HG03565 (cell line): ENCODE measurements around the gene SNRPA.
"Not testable (repeated sequence)": the region's sequence is repeated elsewhere in the genome, so short reads cannot be mapped to it uniquely, and the experiment has no call there.

ENCODE experiments used
- ATAC-seq: cut with Tn5 transposase; IDR thresholded peaks from one replicate; pipeline ENCODE4 v1.9.1; 2021; ENCODE audit warnings: mild to moderate bottlenecking, moderate library complexity; ENCODE audit not compliant: unreplicated experiment

Gene SNRPA

DNA sequence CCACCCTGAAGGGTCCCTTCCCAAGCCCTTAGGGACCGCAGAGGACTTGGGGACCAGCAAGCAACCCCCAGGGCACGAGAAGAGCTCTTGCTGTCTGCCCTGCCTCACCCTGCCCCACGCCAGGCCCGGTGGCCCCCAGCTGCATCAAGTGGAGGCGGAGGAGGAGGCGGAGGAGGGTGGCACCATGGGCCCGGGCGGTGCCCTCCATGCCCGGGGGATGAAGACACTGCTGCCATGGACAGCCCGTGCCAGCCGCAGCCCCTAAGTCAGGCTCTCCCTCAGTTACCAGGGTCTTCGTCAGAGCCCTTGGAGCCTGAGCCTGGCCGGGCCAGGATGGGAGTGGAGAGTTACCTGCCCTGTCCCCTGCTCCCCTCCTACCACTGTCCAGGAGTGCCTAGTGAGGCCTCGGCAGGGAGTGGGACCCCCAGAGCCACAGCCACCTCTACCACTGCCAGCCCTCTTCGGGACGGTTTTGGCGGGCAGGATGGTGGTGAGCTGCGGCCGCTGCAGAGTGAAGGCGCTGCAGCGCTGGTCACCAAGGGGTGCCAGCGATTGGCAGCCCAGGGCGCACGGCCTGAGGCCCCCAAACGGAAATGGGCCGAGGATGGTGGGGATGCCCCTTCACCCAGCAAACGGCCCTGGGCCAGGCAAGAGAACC, 49.5 kb downstream of the SNRPA start:
- ATAC-seq, result no peak

DNA sequence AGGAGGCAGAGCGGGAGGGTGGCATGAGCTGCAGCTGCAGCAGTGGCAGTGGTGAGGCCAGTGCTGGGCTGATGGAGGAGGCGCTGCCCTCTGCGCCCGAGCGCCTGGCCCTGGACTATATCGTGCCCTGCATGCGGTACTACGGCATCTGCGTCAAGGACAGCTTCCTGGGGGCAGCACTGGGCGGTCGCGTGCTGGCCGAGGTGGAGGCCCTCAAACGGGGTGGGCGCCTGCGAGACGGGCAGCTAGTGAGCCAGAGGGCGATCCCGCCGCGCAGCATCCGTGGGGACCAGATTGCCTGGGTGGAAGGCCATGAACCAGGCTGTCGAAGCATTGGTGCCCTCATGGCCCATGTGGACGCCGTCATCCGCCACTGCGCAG, 50.0 kb downstream of the SNRPA start:
- ATAC-seq, result no peak

DNA sequence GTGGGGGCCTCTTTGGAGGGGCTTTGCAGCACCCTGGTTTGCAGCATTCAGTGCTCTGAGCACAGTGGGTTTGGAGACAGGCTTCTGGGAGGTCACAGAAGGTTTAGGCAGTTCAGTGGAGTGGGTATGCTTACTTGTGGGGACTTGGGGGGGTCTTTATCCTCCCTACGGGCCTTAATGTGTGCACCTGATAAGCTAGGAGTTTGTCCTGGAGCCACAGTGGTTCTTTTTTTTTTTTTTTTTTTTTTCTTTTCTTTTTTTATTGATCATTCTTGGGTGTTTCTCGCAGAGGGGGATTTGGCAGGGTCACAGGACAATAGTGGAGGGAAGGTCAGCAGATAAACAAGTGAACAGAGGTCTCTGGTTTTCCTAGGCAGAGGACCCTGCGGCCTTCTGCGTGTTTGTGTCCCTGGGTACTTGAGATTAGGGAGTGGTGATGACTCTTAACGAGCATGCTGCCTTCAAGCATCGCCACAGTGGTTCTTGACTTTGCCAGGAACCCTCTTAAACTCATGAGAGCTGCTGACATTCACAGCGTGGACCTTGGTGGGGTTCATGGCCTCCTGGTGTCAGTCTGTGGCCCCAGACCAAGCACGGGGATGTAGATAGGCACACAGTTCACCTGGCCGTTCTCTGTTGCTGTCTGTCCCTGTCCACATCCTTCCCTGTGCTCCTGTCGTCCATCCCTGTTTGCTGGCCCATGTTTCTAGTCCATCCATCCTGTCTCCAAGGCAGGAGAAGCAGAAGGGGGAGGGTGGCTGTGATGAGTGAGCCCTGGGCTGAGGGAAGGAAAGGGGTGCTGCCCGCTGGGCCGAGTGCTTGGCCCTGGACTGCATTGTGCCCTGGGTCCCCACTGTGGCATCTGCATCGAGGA, 50.7 kb downstream of the SNRPA start:
- ATAC-seq, result no peak

DNA sequence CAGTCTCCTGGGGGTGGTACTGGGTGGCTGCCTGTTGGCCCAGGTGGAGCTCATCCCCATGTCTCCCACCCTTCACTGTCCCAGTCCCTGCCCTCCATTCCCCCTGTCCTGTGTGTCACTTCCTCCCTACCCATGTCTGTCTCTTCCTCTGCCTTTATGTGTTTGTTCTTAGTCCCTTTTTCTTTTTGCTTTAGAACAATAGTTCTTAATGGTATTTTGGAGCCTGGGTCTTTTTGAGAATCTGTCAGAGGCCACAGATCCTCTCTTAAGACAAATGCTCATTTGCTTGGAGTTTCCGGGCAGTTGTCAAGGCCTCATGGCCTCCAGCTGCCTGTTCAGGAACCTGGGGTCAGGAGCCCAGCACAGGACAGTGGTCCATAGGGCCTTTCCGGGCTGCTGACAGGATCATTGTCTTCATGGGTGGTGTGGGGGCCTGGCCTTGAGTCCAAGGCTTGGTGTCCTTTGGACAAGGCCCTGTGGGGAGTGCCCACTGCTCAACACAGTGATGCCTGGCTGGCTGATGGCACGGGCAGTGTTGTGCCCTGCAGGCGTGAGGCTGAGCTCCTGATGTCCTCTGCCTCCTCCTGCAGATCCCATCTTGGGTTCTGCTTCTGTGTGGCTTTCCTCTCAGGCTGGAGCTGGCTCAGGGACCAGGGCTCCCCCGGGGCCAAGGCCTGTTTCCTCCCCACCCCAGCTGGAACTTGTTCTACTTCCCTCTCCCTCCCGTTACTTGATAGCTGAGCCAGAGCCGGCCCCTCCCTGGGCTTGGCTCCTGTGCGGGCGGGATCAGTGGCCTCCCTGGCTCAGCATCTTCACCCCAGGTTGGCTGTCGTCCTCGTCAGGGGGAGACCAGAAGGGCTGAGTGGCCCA, 51.5 kb downstream of the SNRPA start:
- no peak for ATAC-seq

DNA sequence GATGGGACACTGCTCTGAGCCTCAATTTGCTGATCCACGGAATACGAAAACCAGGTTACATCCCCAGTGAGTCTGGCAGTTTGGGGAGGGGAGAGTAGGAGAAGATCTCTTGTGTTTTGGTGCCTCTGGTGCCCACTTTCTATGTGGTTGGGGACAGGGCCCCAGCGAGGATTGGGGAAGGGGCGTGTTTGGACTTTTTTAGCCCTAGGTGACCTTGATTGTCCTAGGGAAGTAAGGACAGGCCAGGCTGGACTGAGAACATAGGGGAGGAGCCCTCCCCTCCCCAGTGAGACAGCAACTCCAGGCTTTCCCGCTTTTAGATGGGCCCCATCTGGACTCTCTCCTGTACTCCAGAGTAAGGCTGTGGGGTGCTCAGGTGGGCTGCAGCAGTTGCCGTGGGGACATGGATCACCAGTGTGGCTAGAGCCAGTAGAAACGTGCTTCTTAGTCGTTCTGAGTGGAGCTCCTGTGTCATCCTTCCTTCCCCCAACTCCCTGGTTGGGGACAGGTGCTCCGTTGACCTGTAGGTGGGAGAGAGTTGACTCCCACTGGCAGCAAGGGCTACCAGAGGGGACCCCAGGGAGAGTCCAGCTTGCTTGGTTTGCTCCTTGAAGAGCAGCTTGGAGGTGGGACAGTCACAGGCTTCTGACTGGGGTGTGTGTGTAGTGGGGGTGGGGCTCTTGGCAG, 52.3 kb downstream of the SNRPA start:
- no peak for ATAC-seq

DNA sequence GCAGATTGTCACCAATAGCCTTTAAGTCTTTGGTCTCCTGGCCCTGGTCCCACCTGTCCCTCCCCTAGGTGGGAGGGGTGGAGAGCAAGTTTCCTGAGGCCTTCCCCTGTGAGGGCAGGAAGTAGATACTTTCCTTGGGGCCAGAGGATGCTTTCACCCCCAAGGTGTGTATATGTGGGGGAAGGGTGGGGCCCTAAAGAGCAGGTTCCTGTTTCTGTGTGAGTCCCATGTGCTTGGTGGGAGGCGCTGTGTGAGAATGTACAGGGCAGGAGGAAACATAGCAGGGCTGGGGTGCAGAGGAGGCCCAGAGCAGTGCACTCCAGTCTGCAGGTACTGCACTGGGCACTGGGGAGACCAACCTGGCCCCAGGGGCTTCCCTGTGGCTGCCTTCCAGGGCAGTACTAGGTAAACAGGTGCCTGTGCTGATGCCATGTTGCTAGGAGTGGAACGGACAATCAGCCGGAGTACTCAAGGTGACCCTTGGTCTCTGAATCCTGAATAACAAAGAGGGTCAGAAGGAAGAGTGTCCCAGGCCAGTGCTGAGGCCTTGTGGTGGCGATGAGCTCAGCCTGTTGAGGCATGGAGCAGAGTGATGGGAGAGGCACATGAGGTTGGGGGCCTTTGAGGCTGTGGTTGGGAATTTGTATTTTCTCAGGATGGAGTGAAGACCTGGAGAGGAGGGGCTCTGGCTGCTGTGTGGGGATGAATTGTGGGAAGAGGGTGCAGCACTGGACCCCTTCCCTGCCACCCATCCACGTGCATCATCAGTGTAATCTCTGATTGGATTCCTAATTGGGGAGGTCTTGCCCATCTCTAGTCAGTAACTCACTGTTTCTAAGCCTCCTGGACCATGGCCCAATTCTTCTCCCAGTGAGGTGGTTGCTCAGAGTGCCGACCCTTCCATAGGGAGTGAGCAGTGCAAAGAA, 53.1 kb downstream of the SNRPA start:
- no peak for ATAC-seq

DNA sequence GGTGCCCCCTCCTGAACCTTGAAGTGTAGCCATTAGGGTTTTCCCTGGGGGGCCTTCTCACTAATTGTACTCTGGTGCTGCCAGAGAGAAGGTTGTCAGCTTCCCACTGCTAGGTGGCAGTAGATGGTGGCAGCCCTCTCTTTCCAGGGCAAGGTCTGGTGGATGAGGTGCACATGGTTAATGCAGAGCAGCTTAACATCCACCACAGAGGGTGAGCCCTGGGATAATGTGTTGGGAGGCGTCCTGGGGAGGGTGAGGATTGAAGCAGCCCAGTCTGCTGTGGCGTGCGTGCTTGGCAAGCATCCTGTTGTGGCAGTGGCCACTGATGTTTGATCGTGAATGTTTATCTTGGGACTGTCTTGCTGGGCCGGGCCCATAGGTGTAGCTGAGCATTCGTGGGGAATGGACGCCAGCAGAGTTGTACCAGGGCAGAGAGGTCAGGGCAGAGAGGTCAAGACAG, 53.8 kb downstream of the SNRPA start:
- ATAC-seq, result no peak

DNA sequence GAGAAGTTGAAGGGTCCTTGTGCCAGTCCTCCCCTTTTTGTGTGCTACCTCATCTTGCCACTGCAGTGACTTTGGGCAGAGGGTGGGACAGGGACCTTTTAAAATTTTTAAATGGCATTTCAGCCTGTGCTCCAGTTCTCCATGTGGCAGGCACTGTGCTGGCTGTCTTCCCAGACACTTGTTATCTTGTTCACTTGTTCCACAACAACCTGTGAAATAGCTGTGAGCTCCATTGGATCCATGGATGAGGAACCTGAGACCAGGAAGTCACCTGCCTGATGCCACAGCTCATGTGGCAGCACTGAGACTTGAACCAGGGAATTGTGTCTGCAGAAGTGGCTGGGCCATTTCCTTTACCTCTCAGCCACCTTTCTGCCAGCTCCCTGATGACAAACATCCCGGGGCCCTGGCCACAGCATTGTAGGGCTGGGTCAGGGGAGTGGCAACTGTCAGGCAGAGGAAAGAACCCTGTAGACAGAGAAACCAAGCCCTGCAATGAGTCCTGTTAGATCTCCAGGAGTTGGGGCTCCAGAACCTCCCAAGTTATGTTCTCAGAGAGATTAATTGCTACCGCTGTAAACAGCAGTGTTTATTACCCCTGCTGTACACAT, 54.4 kb downstream of the SNRPA start:
- no peak for ATAC-seq

DNA sequence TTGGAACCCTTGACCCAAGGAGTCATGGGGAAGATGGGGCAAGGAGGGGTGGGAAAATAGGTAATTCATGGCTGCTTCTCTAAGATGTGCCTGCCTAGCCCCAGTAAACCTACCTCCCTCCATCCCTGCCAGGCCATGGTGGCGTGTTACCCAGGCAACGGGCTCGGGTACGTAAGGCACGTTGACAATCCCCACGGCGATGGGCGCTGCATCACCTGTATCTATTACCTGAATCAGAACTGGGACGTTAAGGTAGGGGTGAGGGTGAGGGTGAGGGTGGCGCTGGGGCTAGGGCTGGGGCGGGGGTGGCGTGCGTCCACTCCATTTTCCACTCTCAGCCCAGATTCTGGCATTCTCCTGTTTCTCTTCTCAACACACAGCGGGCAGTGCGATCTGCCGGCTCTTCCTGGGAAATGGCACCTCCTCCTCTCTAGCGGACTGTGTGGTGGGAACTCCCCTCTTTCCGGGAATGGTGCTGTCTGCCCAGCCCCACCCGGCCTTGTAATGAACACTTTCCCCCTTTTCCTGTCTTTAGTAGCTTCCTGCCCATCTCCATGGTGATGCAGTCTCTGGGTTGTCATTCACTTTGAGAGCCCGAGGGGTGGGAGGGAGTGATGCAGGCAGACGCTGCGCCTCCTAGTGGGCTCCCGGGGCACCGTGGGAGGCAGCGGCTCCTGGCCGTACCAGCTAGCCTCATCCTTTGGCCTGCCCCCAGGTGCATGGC, 55.6 kb downstream of the SNRPA start:
- no peak for ATAC-seq

DNA sequence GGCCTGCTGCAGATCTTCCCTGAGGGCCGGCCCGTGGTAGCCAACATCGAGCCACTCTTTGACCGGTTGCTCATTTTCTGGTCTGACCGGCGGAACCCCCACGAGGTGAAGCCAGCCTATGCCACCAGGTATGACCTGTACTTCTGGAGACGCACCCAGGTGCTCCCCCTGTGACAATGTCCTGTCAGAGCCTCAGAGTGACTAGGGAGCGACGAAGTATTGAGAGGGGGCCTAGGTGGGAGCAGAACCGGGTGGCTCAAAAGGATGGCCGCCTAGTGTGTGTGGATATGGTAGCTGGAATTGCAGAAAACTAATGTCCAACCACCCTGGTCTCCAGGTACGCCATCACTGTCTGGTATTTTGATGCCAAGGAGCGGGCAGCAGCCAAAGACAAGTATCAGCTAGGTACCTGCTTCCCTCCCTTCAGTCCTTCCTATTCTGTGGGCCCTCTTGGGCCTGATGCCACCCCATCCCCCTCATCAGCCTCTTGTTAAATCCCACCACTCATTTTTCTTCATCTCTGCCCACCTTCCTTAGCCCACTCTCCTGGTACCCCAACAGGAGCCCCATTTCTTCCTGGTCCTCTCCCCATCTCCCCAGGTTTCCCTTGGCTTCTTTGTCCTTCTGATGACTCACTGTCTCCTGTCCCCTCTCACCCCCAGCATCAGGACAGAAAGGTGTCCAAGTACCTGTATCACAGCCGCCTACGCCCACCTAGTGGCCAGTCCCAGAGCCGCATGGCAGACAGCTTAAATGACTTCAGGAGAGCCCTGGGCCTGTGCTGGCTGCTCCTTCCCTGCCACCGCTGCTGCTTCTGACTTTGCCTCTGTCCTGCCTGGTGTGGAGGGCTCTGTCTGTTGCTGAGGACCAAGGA, 56.4 kb downstream of the SNRPA start:
- no peak for ATAC-seq

DNA sequence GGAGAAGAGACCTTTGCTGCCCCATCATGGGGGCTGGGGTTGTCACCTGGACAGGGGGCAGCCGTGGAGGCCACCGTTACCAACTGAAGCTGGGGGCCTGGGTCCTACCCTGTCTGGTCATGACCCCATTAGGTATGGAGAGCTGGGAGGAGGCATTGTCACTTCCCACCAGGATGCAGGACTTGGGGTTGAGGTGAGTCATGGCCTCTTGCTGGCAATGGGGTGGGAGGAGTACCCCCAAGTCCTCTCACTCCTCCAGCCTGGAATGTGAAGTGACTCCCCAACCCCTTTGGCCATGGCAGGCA, 57.0 kb downstream of the SNRPA start:
- ATAC-seq, result no peak

DNA sequence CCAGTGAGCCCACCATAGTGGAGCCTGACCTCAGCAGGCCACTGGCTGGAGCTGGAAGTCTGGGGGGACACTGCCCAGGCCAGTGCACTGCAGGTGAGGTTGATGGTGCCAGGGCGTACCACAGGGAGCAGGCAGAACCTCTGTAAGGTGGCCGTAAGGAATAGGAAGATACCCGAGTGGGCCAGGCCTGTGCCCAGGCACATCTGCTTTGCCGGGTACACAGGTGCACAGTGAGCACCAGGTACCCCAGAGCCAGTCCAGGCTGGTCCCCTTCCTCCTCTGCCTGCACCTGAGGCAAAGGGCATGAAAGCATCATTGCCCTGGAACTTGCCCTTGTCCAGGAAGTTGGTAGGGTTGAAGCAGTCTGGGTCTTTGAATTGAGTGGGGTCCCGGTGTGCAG, 57.5 kb downstream of the SNRPA start:
- no peak for ATAC-seq

DNA sequence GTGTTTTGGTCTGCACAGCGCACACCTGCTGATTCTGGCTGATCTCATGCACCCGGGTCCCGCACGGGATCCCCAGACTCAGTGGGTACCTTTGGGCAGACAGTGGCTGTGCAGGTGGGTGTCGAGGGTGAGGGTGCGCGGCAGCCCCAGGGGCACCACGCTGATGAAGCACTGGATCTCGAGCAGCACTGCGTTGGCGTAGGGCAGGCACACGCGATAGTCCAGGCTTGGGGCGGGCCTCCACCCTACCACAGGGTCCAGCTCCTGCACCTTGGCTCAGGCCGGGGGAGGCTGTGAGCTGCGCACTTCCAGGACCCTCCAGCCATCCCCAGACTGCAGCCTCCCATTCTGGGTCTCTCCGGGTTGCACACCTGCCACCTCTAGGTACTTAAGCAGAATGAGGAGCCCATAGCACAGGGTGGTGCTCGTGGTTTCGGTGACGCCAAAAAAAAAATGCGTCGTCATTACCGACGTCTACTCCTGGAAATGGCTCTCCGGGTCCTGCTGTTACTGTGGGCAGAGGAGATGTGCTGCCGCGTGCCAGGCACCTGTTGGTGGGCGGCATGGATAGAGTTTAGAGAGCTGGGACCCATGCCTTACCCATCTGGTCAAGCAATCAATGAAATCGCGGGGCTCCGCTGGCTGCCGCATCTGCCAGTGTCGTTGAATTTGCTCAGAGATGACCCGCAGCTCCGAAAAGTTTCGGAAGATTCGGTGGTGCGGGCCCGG, 58.5 kb downstream of the SNRPA start:
- no peak for ATAC-seq

DNA sequence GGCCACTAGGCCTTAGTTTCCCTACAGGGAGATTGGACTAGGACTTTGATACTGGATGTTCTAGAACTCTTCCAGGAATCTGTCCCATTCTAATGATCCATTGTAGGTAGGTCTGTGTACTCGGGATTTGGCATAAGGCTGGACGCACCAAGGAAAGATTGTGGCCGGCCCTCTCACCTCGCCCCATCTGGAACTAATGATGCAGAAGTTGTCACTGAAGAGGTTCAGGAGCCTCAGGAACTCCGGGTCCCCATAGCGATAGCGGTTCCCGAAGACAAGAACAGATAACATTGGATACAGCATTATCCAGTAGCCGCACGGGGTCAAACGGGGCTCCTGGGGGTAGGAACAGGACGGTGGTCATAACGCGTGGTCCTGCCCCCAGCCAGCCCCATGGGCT, 59.2 kb downstream of the SNRPA start:
- no peak for ATAC-seq

DNA sequence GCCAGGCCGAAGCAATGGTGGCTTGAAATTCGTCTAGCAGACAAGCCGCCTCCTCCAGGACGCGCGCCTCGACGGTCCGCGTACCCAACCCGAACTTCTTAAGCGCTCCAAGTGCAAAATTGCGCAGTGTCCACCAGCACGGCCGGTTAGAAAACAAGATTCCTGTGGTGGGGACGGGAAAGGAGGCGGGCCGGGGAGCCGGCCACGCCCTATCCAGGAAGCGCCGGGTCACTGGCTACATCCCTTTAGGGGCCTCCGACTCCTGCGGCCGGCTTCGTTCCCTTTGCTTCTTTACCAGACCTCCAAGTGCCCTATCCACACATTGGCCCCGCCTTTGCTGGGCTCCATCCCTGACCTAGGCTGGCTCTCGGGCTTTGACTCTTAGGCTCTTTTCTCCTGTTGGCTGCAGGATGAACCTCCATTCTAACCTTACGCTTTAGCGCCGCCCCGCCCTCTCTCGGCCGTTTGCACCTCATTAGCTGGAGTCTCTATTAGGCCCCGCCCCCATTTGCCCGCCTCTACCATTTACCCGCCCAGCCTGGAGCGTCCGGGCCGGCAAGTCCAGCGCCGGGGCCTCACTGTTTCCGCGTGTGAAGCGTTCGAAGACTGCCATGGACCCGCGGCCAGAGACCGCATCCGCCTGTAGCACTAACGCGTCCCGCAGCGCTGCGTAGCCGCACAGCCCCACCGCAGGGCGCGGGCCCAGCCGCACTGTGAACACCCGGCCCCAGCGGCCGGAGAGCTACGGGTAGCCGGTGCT, 59.8 kb downstream of the SNRPA start:
- not testable (repeated sequence) for ATAC-seq

DNA sequence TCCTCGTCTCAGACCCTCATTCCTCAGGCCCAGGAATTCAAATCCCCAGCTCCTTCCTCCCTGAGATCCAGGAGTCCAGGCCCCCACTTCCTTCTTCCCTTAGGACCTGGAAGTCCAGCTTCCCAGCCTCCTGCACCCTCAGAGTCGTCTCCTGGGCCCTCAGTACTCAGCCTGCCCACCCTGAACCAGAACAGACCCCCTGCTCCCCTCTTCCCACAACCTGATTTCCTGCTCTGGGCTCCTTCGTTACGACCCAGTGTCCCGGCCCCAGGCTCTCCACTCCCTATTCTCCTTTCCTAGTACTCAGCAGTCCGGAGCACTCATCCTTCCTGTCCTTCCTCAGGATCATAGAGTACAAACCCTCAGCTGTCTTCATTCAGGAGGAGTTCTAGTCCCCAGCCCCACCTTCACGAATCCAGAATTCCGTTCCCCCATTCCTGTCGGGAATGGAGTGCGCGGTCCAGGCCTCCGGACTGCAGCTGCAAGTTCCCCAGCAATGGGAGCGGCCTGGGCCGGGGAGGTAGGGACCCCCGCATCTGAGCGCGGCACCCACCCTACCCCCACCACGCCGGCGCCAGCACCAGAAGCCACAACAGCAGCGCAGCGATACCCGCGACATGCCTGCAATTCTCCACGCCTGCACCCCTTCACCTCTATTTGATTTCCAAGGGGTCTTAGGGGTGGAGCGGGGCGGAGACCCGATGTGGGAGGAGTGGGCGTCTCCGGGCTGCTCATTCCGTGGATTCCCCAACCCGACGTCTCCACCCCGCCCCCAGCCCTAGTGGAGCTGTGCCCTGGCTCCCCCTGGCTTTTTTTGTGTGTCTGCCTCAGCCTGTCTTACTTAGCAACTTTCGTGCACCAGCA, 60.7 kb downstream of the SNRPA start:
- no peak for ATAC-seq
